CD14-positive monocyte (primary cell): ENCODE measurements around the gene TRAPPC13. TPM values are rescaled to one million over a fixed set of nuclear protein-coding genes. Genes with fewer than 3 reads are reported as not detected.
"Not testable (repeated sequence)": the region's sequence is repeated elsewhere in the genome, so short reads cannot be mapped to it uniquely, and the experiment has no call there.

Experiments used
- DNase-seq, 3 donors: peaks; one replicate each; pipeline ENCODE4 v3.0.0-alpha.2; 2011 to 2022
- H2AFZ ChIP-seq: 2 replicates; pipeline ENCODE4 v1.6.0; 2012; ENCODE audit warnings: mild to moderate bottlenecking, low read depth, low read length, inconsistent platforms; ENCODE audit not compliant: insufficient read depth, poor library complexity, severe bottlenecking
- H3K27ac ChIP-seq, 2 donors: 1 replicate in 1 of 2; 2 replicates in 1 of 2; pipeline ENCODE4 v1.5.1; 2012 to 2013; ENCODE audit warnings: low read length in 2 of 2, control low read depth in 1 of 2, inconsistent platforms in 1 of 2, low read depth in 1 of 2, mild to moderate bottlenecking in 1 of 2
- H3K27me3 ChIP-seq, 2 donors: one replicate each; pipeline versions ENCODE4 v1.6.0 to v1.6.1; 2011 to 2013; ENCODE audit warnings: low read length in 2 of 2; ENCODE audit not compliant: control insufficient read depth in 2 of 2, insufficient read depth in 2 of 2
- H3K36me3 ChIP-seq, 2 donors: replicated peaks in 1 of 2; 1 replicate in 1 of 2; 2 replicates in 1 of 2; pipeline versions ENCODE4 v1.5.1 to v1.6.1; 2012 to 2013; ENCODE audit warnings: low read length in 2 of 2, control low read depth in 1 of 2, inconsistent platforms in 1 of 2, mild to moderate bottlenecking in 1 of 2; ENCODE audit not compliant: insufficient read depth in 2 of 2, control insufficient read depth in 1 of 2
- H3K4me1 ChIP-seq, 2 donors: 1 replicate in 1 of 2; 2 replicates in 1 of 2; pipeline versions ENCODE4 v1.5.1 to v1.6.1; 2012 to 2013; ENCODE audit warnings: low read length in 2 of 2, control low read depth in 1 of 2, inconsistent platforms in 1 of 2, mild to moderate bottlenecking in 1 of 2, moderate library complexity in 1 of 2; ENCODE audit not compliant: insufficient read depth in 2 of 2, control insufficient read depth in 1 of 2
- H3K4me2 ChIP-seq: replicated peaks from 2 replicates; pipeline ENCODE3; 2012; ENCODE audit warnings: low read length, moderate library complexity, mild to moderate bottlenecking; ENCODE audit not compliant: poor library complexity, severe bottlenecking; ENCODE audit errors: extremely low read depth
- H3K4me3 ChIP-seq, 3 experiments: fragments of 200-600 bp in 1 of 3; sonication (generic) in 1 of 3; replicated peaks in 1 of 3; 1 replicate in 2 of 3; 2 replicates in 1 of 3; pipeline ENCODE4 v1.5.1; 2011 to 2013; ENCODE audit warnings: low read length in 3 of 3, mild to moderate bottlenecking in 3 of 3, control low read depth in 2 of 3, low read depth in 2 of 3, inconsistent platforms in 1 of 3, moderate library complexity in 1 of 3
- H3K79me2 ChIP-seq: 2 replicates; pipeline ENCODE4 v1.6.0; 2012; ENCODE audit warnings: mild to moderate bottlenecking, control low read depth, inconsistent platforms, low read length, moderate library complexity; ENCODE audit not compliant: insufficient read depth
- H3K9ac ChIP-seq: 2 replicates; pipeline ENCODE4 v1.6.0; 2017; ENCODE audit warnings: low read length, mild to moderate bottlenecking; ENCODE audit not compliant: insufficient read depth, poor library complexity, severe bottlenecking
- H3K9me3 ChIP-seq, 2 donors: replicated peaks in 1 of 2; 1 replicate in 1 of 2; 2 replicates in 1 of 2; pipeline versions ENCODE4 v1.5.1 to v1.6.1; 2012 to 2013; ENCODE audit warnings: low read length in 2 of 2, control low read depth in 1 of 2; ENCODE audit not compliant: control insufficient read depth in 1 of 2, insufficient read depth in 1 of 2
- H4K20me1 ChIP-seq: 2 replicates; pipeline ENCODE4 v1.6.0; 2012; ENCODE audit warnings: mild to moderate bottlenecking, low read length, control low read depth, moderate library complexity; ENCODE audit not compliant: insufficient read depth
- H3K27ac Mint-ChIP-seq, 7 donors: one replicate each; pipeline ENCODE4 v1.8.0; 2020; ENCODE audit warnings: mild to moderate bottlenecking in 7 of 7, mixed read lengths in 7 of 7, moderate library complexity in 6 of 7, inconsistent platforms in 2 of 7
- H3K27me3 Mint-ChIP-seq, 3 donors: one replicate each; pipeline ENCODE4 v1.8.0; 2021 to 2022; ENCODE audit warnings: low read depth in 3 of 3, mild to moderate bottlenecking in 3 of 3, mixed read lengths in 3 of 3, moderate library complexity in 3 of 3, inconsistent platforms in 1 of 3
- H3K36me3 Mint-ChIP-seq, 2 donors: one replicate each; pipeline ENCODE4 v1.8.0; 2020; ENCODE audit warnings: mixed read lengths in 2 of 2, inconsistent platforms in 1 of 2, mild to moderate bottlenecking in 1 of 2
- H3K4me1 Mint-ChIP-seq: one replicate; pipeline ENCODE4 v1.8.0; 2020; ENCODE audit warnings: mild to moderate bottlenecking, mixed read lengths
- H3K4me3 Mint-ChIP-seq, 2 donors: one replicate each; pipeline ENCODE4 v1.8.0; 2020; ENCODE audit warnings: mild to moderate bottlenecking in 2 of 2, mixed read lengths in 2 of 2, moderate library complexity in 1 of 2
- H3K9me3 Mint-ChIP-seq, 7 donors: one replicate each; pipeline ENCODE4 v1.8.0; 2020 to 2022; ENCODE audit warnings: mixed read lengths in 7 of 7, mild to moderate bottlenecking in 6 of 7, moderate library complexity in 6 of 7, inconsistent platforms in 2 of 7
- WGBS: methylation state at CpG from one replicate; pipeline ENCODE4 v1.1.5; 2013; ENCODE audit warnings: missing lambda C conversion rate; ENCODE audit not compliant: insufficient coverage; 5-methylcytosine and 5-hydroxymethylcytosine counted together
- intact Hi-C, 2 donors: fragments of 100-400 bp; cut with micrococcal nuclease; formaldehyde crosslinking; loops; one replicate each; pipeline versions ENCODE4 v1.15.0 to v1.15.1; 2023
- polyA plus RNA-seq, 3 donors: library from polyadenylated mRNA; depleted of rRNA in 1 of 3; unstranded in 2 of 3; stranded (reverse) in 1 of 3; fragments of 300-500 nt in 2 of 3; fragments of >200 nt in 1 of 3; fragmentation: Illumina TruSeq in 2 of 3; gene quantifications; 1 replicate in 2 of 3; 2 replicates in 1 of 3; pipeline ENCODE4 v1.2.3, GENCODE V29; 2012 to 2021
- TF ChIP-seq, protein P1 (sequence below): fragments of 200-600 bp; IDR thresholded peaks from one replicate; pipeline ENCODE4 v1.8.0; 2022; ENCODE audit warnings: antibody characterized with exemption, mild to moderate bottlenecking

TRAPPC13 gene
- polyA plus RNA-seq, 3 donors: 12.0 to 17.3 (median 14.9) TPM

DNA sequence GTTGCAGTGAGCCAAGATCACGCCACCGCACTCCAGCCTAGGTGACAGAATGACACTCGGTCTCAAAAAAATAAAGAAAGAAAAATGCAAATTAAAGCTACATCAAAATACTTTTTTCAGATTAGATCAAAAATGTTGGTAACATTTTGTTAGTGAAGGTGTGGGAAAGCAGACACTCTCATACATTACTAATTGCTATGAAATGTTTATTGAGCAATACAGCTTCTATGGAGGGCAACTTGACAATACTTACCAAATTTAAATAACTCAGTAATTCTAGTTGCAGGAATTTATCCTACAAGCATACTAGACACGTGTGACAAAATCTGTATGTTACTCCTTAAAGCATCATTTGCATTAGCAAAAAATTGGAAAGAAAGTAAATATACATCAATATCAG, 4.8 kb upstream of the TRAPPC13 start:
- Histone ChIP-seq H3K36me3 (peaks cover 24 to 38% of the 10 kb centered on the region in 2 donors), H4K20me1 (peaks cover 19% of the 10 kb centered on the region), H3K9ac (no peak overlapping the region), H2AFZ (no peak overlapping the region), H3K4me3 (no peak overlapping the region), H3K27ac (no peak overlapping the region), H3K4me1 (peaks cover 11 to 17% of the 10 kb centered on the region in 2 donors), H3K9me3 (no peaks in the 10 kb centered on the region), H3K4me2 (no peak overlapping the region), H3K79me2 (peaks cover 68% of the 10 kb centered on the region), H3K27me3 (no peaks in the 10 kb centered on the region)
- Mint-ChIP-seq H3K27ac (no peak overlapping the region), H3K36me3 (peaks cover 19 to 27% of the 10 kb centered on the region in 2 donors), H3K4me1 (peaks cover 18% of the 10 kb centered on the region), H3K4me3 (no peak overlapping the region), H3K9me3 (no peaks in the 10 kb centered on the region), H3K27me3 (no peaks in the 10 kb centered on the region)
- WGBS: no CpG with 5 or more reads among the region's 4 CpGs
- TF ChIP-seq, protein P1, sequence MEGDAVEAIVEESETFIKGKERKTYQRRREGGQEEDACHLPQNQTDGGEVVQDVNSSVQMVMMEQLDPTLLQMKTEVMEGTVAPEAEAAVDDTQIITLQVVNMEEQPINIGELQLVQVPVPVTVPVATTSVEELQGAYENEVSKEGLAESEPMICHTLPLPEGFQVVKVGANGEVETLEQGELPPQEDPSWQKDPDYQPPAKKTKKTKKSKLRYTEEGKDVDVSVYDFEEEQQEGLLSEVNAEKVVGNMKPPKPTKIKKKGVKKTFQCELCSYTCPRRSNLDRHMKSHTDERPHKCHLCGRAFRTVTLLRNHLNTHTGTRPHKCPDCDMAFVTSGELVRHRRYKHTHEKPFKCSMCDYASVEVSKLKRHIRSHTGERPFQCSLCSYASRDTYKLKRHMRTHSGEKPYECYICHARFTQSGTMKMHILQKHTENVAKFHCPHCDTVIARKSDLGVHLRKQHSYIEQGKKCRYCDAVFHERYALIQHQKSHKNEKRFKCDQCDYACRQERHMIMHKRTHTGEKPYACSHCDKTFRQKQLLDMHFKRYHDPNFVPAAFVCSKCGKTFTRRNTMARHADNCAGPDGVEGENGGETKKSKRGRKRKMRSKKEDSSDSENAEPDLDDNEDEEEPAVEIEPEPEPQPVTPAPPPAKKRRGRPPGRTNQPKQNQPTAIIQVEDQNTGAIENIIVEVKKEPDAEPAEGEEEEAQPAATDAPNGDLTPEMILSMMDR: no peak
- intact Hi-C loops: loop anchor here (5.0 to 10.0 kb wide), 4 partner anchors 102 to 525 kb away; partner anchors contain the start of genes NLN (in 2 of the 2), SGTB (in 2 of the 2) and SREK1 (in 2 of the 2)
- no peak for DNase-seq

- H3K36me3 Mint-ChIP-seq: peaks cover 8 to 13% of the 10 kb centered on the region in 2 donors
- H3K27ac ChIP-seq, H3K4me3 Mint-ChIP-seq, H3K4me2 ChIP-seq, H3K27ac Mint-ChIP-seq, H3K27me3 Mint-ChIP-seq, H3K4me3 ChIP-seq, H3K9ac ChIP-seq, DNase-seq, H3K27me3 ChIP-seq, H3K9me3 Mint-ChIP-seq, H3K9me3 ChIP-seq, H2AFZ ChIP-seq: not testable (repeated sequence)
- peaks cover 9 to 18% of the 10 kb centered on the region in 2 donors for H3K36me3 ChIP-seq
- peaks cover 12% of the 10 kb centered on the region for H4K20me1 ChIP-seq
- H3K4me1 Mint-ChIP-seq: peaks cover 24% of the 10 kb centered on the region
- intact Hi-C loops: loop anchor here (5.0 to 10.0 kb wide), 4 partner anchors 100 to 523 kb away; partner anchors contain the start of genes NLN (in 2 of the 2), SGTB (in 2 of the 2) and SREK1 (in 2 of the 2)
- 95% methylated on average over 3 of the region's 4 CpGs for WGBS
- H3K4me1 ChIP-seq: peaks cover 18 to 35% of the 10 kb centered on the region in 2 donors
- peaks cover 81% of the 10 kb centered on the region for H3K79me2 ChIP-seq
Measured at GRCh38 chr5:65621961-65622360, 2.9 kb upstream of the TRAPPC13 start.
